BJ (cell line): ENCODE results near the gene ZNF618. TPM values are rescaled to one million over a fixed set of nuclear protein-coding genes. Genes with fewer than 3 reads are reported as not detected.

Experiments
- CTCF ChIA-PET: fragments of 350-600 bp; formaldehyde crosslinking; extraction: SDS; loops from one replicate; lab custom pipeline; 2021; ENCODE audit warnings: antibody characterized with exemption, inconsistent platforms; lab: Yijun Ruan, JAX
- POLR2A ChIA-PET: fragments of 300-600 bp; sonication (Branson Sonifier 250); formaldehyde crosslinking; extraction: SDS; loops from one replicate; lab custom pipeline; 2021; ENCODE audit warnings: antibody characterized with exemption; lab: Charles Lee
- DNase-seq: peaks from one replicate; pipeline ENCODE4 v3.0.0-alpha.2; 2011; ENCODE audit warnings: low read depth
- H3K27me3 ChIP-seq: 2 replicates; pipeline ENCODE4 v1.6.0; 2011; ENCODE audit warnings: low read length; ENCODE audit not compliant: control insufficient read depth, insufficient read depth
- H3K36me3 ChIP-seq: 2 replicates; pipeline ENCODE4 v1.5.1; 2011; ENCODE audit warnings: low read length; ENCODE audit not compliant: control insufficient read depth, insufficient read depth
- H3K4me3 ChIP-seq: 2 replicates; pipeline ENCODE4 v1.5.1; 2011; ENCODE audit warnings: low read depth, mild to moderate bottlenecking, control low read depth, low read length
- polyA plus RNA-seq: library from polyadenylated mRNA; depleted of rRNA; stranded (reverse); fragments of >200 nt; gene quantifications from 2 replicates; pipeline ENCODE4 v1.2.3, GENCODE V29; 2011
- TF ChIP-seq, protein P1 (sequence below): IDR thresholded peaks from 2 replicates; pipeline ENCODE4 v1.5.1; 2011; ENCODE audit warnings: low read depth, mild to moderate bottlenecking, control low read depth, inconsistent platforms, low read length, moderate library complexity; ENCODE audit not compliant: insufficient read depth

Gene ZNF618
- polyA plus RNA-seq, 1 experiment, result 5.4 TPM

DNA sequence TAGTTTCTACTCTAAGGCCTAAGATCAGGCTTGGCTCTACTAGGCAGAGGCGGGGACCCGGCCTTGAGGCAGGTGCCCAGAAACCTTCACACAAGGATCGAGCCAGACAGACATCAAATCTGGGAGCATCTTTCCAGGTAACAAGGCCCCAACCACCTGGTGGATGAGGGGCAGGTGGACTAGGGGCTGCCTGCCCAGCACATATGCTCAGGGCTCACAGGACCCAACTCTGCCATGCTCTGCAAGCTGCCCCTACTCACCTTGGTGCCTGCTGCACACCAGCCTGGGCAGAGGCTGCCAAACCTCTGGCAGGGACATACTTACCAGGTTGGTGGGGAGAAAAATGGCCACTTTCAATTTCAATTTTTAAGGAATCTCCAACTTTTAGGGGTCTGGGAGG, 2.2 kb upstream of the ZNF618 start:
- H3K4me3 ChIP-seq, result no peak overlapping the region
- TF ChIP-seq, protein P1, sequence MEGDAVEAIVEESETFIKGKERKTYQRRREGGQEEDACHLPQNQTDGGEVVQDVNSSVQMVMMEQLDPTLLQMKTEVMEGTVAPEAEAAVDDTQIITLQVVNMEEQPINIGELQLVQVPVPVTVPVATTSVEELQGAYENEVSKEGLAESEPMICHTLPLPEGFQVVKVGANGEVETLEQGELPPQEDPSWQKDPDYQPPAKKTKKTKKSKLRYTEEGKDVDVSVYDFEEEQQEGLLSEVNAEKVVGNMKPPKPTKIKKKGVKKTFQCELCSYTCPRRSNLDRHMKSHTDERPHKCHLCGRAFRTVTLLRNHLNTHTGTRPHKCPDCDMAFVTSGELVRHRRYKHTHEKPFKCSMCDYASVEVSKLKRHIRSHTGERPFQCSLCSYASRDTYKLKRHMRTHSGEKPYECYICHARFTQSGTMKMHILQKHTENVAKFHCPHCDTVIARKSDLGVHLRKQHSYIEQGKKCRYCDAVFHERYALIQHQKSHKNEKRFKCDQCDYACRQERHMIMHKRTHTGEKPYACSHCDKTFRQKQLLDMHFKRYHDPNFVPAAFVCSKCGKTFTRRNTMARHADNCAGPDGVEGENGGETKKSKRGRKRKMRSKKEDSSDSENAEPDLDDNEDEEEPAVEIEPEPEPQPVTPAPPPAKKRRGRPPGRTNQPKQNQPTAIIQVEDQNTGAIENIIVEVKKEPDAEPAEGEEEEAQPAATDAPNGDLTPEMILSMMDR, result no peak
- POLR2A ChIA-PET, result no interaction called here
- H3K36me3 ChIP-seq, result no peaks in the 10 kb centered on the region
- CTCF ChIA-PET, result no interaction called here
- DNase-seq, result no peak
- peaks cover 4% of the 10 kb centered on the region; the same call in 1 of the 2 replicates for H3K27me3 ChIP-seq

DNA sequence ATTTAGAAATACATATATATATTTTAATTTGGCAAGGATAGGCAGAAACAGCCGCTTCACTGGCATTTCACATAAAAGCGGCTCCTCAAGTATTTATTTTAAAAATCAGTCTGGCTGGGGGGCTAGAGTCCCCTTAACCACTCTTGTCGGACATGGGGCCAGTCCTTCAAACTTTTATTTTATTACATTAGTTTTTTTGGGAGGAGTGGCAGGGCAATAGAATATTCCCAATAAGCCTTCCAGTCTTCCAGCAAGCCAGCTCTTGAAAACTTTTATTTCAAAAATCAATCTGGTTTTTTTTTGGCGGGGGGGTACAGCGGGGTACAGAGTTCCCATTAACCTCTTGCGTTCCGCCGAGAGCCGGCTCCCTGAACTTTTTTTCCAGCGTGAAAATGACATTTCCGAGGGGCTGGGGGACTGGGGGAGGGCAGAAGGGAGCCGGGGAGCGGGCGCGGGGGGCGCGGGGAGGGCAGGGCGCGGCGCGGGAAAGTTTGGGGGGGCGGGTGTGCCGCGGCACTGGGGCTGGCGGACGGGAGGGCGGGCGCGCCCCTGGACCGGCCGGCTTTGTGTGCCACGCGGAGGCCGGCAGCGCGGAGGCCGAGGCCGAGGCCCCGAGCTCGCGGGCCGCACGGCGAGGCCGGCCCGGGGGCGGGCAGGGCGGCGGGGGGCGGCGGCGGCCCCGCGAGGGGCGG, 504 bp upstream of the ZNF618 start:
- peaks cover 2% of the 10 kb centered on the region; the same call in 1 of the 2 replicates for H3K27me3 ChIP-seq
- no peaks in the 10 kb centered on the region for H3K36me3 ChIP-seq
- no peak for DNase-seq
- ChIA-PET POLR2A (no interaction called here), CTCF (no interaction called here)
- TF ChIP-seq, protein P1, result no peak
- H3K4me3 ChIP-seq, result peak overlapping the region; percentile 43

DNA sequence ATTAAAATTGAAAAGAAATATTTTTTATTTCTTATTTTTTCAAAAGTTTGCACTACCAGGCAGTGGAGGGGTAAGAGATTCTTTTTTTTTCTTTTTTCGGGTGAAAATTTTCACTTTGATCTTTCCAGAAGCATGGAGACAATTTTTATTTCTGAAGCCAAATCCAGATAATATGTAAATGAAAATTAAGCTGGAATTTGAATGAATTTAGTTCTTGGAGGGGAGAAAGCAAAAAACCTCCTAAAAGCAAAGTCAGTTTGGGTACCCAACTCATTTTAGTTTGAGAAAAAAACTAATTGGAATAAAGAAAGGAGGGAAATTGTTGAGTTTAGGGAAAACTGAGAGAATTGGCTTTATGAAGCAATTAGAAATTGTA, 872 bp downstream of the ZNF618 start:
- no peaks in the 10 kb centered on the region for H3K27me3 ChIP-seq
- no peaks in the 10 kb centered on the region; the same call in 1 of the 2 replicates for H3K36me3 ChIP-seq
- TF ChIP-seq, protein P1, result no peak
- H3K4me3 ChIP-seq, result peak overlapping the region; percentile 80
- POLR2A ChIA-PET, result interaction anchor here (0.7 kb wide), 1 partner anchor 304 kb away, joined by 8 read pairs; no protein-coding TSS in a partner anchor
- CTCF ChIA-PET, result interaction anchor here (0.7 to 2.1 kb wide), 13 partner anchors 11 to 195 kb away, joined by 3 to 7 read pairs (median 4); no protein-coding TSS in a partner anchor
- no peak for DNase-seq

DNA sequence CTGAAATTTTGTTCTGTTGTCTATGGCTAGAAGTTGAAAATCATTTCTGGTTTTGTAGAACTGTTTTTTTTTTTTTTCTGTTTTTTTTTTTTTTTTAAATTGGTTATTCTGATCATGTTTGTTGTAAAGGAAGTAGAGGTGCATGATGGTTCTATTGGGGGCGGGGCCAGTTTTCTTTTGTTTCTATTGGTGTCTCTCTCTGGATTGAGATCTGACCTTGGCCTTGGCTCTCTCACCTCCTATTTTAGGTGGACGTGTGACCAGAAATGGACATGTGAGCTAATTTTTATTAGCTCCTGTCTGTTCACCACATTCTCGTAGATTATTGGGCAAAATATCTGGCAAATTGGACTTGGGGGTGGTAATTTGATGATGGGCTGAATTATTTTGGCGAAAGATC, 3.2 kb downstream of the ZNF618 start:
- DNase-seq, result no peak
- ChIA-PET POLR2A (no interaction called here), CTCF (interaction anchor here (1.2 kb wide), 2 partner anchors 76 to 84 kb away, joined by 3 to 4 read pairs; no protein-coding TSS in a partner anchor)
- Histone ChIP-seq H3K36me3 (no peaks in the 10 kb centered on the region; the same call in 1 of the 2 replicates), H3K4me3 (no peak overlapping the region), H3K27me3 (no peaks in the 10 kb centered on the region)
- TF ChIP-seq, protein P1, result no peak

DNA sequence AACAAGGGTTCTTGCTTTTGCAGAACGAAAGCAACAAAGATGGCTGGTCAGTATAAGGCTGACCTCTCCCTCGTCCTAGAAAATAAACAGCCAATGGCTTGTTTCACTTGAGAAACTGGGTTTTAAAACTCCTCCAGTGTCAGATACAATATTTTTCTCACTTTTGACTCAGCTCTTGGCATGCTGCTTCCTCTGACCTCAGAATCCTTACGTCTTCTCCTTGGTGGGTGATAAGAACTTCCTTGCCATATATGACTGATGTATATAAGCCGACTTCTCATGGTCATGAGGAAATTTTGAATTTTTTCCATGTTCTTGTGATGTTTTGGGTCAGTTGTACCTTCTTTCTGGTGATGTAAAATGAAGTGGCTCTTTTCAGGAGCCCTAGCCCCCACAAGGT, 3.8 kb downstream of the ZNF618 start:
- CTCF ChIA-PET, result interaction anchor here (1.2 kb wide), 1 partner anchor 83 kb away, joined by 4 read pairs; no protein-coding TSS in a partner anchor
- Histone ChIP-seq H3K36me3 (no peaks in the 10 kb centered on the region; the same call in 1 of the 2 replicates), H3K27me3 (no peaks in the 10 kb centered on the region), H3K4me3 (no peak overlapping the region)
- DNase-seq, result no peak
- POLR2A ChIA-PET, result no interaction called here
- TF ChIP-seq, protein P1, result no peak
